Measurements from ENCODE around the gene TMBIM6. TPM values are rescaled to one million over a fixed set of nuclear protein-coding genes. Genes with fewer than 3 reads are reported as not detected.
"Not testable (repeated sequence)": the region's sequence is repeated elsewhere in the genome, so short reads cannot be mapped to it uniquely, and the experiment has no call there.

Gene TMBIM6
- total RNA-seq, 2 experiments from 2014 or later: 400 to 410 TPM

GRCh38 chr12:49708851-49709250 is 32.5 kb upstream of the TMBIM6 start:
- DNase-seq: no peak
- no peak overlapping the region for H3K4me3 Mint-ChIP-seq
- no peaks in the 10 kb centered on the region for H3K9me3 Mint-ChIP-seq
- H3K4me1 Mint-ChIP-seq: peaks cover 25% of the 10 kb centered on the region
- no peaks in the 10 kb centered on the region for H3K27me3 Mint-ChIP-seq
- H3K36me3 Mint-ChIP-seq: peaks cover 6% of the 10 kb centered on the region
- no peak overlapping the region for H3K27ac Mint-ChIP-seq

- not testable (repeated sequence) for DNase-seq, H3K36me3 Mint-ChIP-seq, H3K27ac Mint-ChIP-seq, H3K4me1 Mint-ChIP-seq, H3K4me3 Mint-ChIP-seq, H3K27me3 Mint-ChIP-seq, H3K9me3 Mint-ChIP-seq
These were observed 27.4 kb upstream of the TMBIM6 start for GRCh38 chr12:49713952-49714351.

DNA sequence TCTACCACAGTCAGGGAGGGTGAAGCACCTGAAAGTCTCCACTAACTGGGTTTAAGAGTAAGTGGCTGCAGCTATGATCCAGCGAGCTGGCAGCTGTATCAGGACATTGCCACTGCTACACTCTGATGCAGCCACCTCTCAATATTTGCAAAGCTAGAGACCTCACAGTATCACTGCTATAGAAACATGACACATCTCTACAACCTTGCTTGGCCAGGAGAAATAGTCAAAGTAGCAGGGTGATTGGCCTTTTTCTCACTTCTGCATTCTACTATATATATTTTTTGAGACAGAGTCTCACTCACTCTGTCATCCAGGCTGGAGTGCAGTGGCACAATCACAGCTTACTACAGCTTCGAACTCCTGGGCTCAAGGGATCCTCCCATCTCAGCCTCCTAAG is 24.8 kb upstream of the TMBIM6 start:
- H3K36me3 Mint-ChIP-seq: no peaks in the 10 kb centered on the region
- peaks cover 3% of the 10 kb centered on the region for H3K27me3 Mint-ChIP-seq
- DNase-seq: no peak
- H3K4me1 Mint-ChIP-seq: no peaks in the 10 kb centered on the region
- no peak overlapping the region for H3K4me3 Mint-ChIP-seq
- H3K27ac Mint-ChIP-seq: no peak overlapping the region
- H3K9me3 Mint-ChIP-seq: no peaks in the 10 kb centered on the region

DNA sequence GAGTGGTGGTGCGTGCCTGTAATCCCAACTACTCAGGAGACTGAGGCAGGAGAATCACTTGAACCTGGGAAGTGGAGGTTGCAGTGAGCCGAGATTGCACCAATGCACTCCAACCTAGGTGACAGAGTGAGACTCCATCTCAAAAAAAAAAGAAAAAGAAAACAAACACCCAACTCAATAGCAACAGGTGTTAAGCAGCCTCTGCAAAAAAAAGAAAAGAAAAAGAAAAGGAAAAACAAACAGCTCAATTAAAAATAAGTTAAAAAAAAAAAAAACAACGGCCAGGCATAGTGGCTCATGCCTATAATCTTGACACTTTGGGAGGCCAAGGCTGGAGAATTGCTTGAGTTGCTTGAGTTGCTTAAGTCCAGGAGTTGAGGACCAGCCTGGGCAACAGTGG is 23.6 kb upstream of the TMBIM6 start:
- not testable (repeated sequence) for H3K27me3 Mint-ChIP-seq, H3K27ac Mint-ChIP-seq, DNase-seq, H3K36me3 Mint-ChIP-seq, H3K9me3 Mint-ChIP-seq, H3K4me3 Mint-ChIP-seq, H3K4me1 Mint-ChIP-seq

- H3K27ac Mint-ChIP-seq: no peak overlapping the region
- peaks cover 3% of the 10 kb centered on the region for H3K27me3 Mint-ChIP-seq
- H3K4me3 Mint-ChIP-seq: no peak overlapping the region
- no peaks in the 10 kb centered on the region for H3K36me3 Mint-ChIP-seq
- DNase-seq: no peak
- H3K9me3 Mint-ChIP-seq: no peaks in the 10 kb centered on the region
- no peaks in the 10 kb centered on the region for H3K4me1 Mint-ChIP-seq
These were observed 21.1 kb upstream of the TMBIM6 start for GRCh38 chr12:49720214-49720613.

GRCh38 chr12:49721355-49721754 is 20.0 kb upstream of the TMBIM6 start:
- not testable (repeated sequence) for H3K4me1 Mint-ChIP-seq, H3K27me3 Mint-ChIP-seq, H3K9me3 Mint-ChIP-seq, H3K36me3 Mint-ChIP-seq, DNase-seq, H3K4me3 Mint-ChIP-seq, H3K27ac Mint-ChIP-seq

GRCh38 chr12:49728446-49728845 is 12.9 kb upstream of the TMBIM6 start:
- H3K27me3 Mint-ChIP-seq: peaks cover 4% of the 10 kb centered on the region
- H3K4me3 Mint-ChIP-seq: no peak overlapping the region
- DNase-seq: no peak
- no peaks in the 10 kb centered on the region for H3K4me1 Mint-ChIP-seq
- H3K27ac Mint-ChIP-seq: no peak overlapping the region
- no peaks in the 10 kb centered on the region for H3K9me3 Mint-ChIP-seq
- no peaks in the 10 kb centered on the region for H3K36me3 Mint-ChIP-seq

- Mint-ChIP-seq H3K4me1 (no peaks in the 10 kb centered on the region), H3K27ac (no peak overlapping the region), H3K27me3 (peaks cover 4% of the 10 kb centered on the region)
These were observed 11.3 kb upstream of the TMBIM6 start for GRCh38 chr12:49730050-49730449.

GRCh38 chr12:49730568-49731101 is 10.7 kb upstream of the TMBIM6 start:
- no peak overlapping the region for H3K27ac Mint-ChIP-seq
- no peak for DNase-seq
- no peaks in the 10 kb centered on the region for H3K4me1 Mint-ChIP-seq
- H3K27me3 Mint-ChIP-seq: peaks cover under 1% of the 10 kb centered on the region
- H3K36me3 Mint-ChIP-seq: peaks cover 4% of the 10 kb centered on the region
- H3K4me3 Mint-ChIP-seq: no peak overlapping the region
- H3K9me3 Mint-ChIP-seq: peaks cover 4% of the 10 kb centered on the region

More at GRCh38 chr12:49730050-49730449, 11.3 kb upstream of the TMBIM6 start:
- no peak overlapping the region for H3K4me3 Mint-ChIP-seq
- H3K9me3 Mint-ChIP-seq: peaks cover 3% of the 10 kb centered on the region
- no peak for DNase-seq
- H3K36me3 Mint-ChIP-seq: peaks cover 3% of the 10 kb centered on the region

- Mint-ChIP-seq H3K27me3 (no peaks in the 10 kb centered on the region), H3K36me3 (peaks cover 4% of the 10 kb centered on the region), H3K4me1 (no peaks in the 10 kb centered on the region), H3K27ac (no peak overlapping the region), H3K9me3 (peaks cover 4% of the 10 kb centered on the region), H3K4me3 (no peak overlapping the region)
- no peak for DNase-seq
These were observed 7.9 kb upstream of the TMBIM6 start for GRCh38 chr12:49733219-49734017.

DNA sequence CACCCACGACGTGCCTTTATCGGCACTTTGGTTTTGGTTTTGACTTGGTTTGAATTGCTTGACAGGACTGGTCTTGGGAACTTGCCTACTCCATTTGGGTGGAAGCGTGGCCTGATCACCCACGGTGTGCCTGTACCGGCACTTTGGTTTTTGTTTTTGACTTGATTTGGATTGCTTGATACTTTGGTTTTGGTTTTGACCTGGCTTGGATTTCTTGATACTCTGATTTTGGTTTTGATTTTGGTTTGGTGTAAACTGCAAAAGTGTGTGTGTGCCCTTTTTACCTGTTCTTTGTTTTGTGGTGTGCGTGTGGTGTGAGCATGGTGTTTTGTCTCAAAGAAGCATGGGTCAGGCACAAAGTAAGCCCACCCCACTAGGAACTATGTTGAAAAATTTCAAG is 6.5 kb upstream of the TMBIM6 start:
- not testable (repeated sequence) for H3K4me1 Mint-ChIP-seq, H3K36me3 Mint-ChIP-seq, H3K9me3 Mint-ChIP-seq, H3K4me3 Mint-ChIP-seq, H3K27me3 Mint-ChIP-seq, DNase-seq, H3K27ac Mint-ChIP-seq

DNA sequence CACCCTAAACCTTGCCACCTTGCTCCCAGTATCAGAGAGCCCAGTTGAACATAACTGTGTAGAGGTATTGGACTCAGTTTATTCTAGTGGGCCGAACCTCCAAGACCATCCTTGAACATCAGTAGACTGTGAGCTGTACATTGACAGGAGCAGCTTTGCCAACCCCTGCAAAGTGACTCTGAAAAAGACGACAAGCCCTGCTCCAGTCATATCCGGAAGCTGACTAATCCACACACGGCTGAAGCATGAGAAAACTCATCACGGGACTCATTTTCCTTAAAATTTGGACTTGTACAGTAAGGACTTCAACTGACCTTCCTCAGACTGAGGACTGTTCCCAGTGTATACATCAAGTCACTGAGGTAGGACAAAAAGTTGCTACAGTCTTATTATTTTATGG is 2.6 kb upstream of the TMBIM6 start:
- not testable (repeated sequence) for H3K27ac Mint-ChIP-seq, H3K4me3 Mint-ChIP-seq, DNase-seq, H3K27me3 Mint-ChIP-seq, H3K9me3 Mint-ChIP-seq
- peaks cover 10% of the 10 kb centered on the region for H3K4me1 Mint-ChIP-seq
- peaks cover 24% of the 10 kb centered on the region for H3K36me3 Mint-ChIP-seq

GRCh38 chr12:49740277-49740676 is 1.1 kb upstream of the TMBIM6 start:
- H3K36me3 Mint-ChIP-seq: peaks cover 33% of the 10 kb centered on the region
- not testable (repeated sequence) for H3K9me3 Mint-ChIP-seq, H3K27me3 Mint-ChIP-seq, DNase-seq, H3K4me3 Mint-ChIP-seq, H3K27ac Mint-ChIP-seq
- H3K4me1 Mint-ChIP-seq: peaks cover 25% of the 10 kb centered on the region

- Mint-ChIP-seq H3K27ac (peak overlapping the region; percentile 100), H3K36me3 (peaks cover 45% of the 10 kb centered on the region), H3K4me1 (peaks cover 35% of the 10 kb centered on the region), H3K4me3 (peak overlapping the region; percentile 86), H3K27me3 (peaks cover 3% of the 10 kb centered on the region), H3K9me3 (no peaks in the 10 kb centered on the region)
- peak; percentile 92 for DNase-seq
These were observed 694 bp downstream of the TMBIM6 start for GRCh38 chr12:49741882-49742620.

GRCh38 chr12:49744363-49744885 is 3.1 kb downstream of the TMBIM6 start:
- peaks cover 58% of the 10 kb centered on the region for H3K36me3 Mint-ChIP-seq
- peaks cover 56% of the 10 kb centered on the region for H3K4me1 Mint-ChIP-seq
- peak overlapping the region; percentile 69 for H3K27ac Mint-ChIP-seq
- H3K9me3 Mint-ChIP-seq: no peaks in the 10 kb centered on the region
- no peak for DNase-seq
- H3K27me3 Mint-ChIP-seq: peaks cover 3% of the 10 kb centered on the region
- peak overlapping the region; percentile 47 for H3K4me3 Mint-ChIP-seq

Measured in activated naive CD8-positive, alpha-beta T cell treated with anti-CD3 and anti-CD28 coated beads for 36 hours (primary cell).